HCT116 (cell line): Measurements from ENCODE around the gene KCNK3. TPM values are rescaled to one million over a fixed set of nuclear protein-coding genes. Genes with fewer than 3 reads are reported as not detected.

Experiments
- ATAC-seq: fragments of 200-7000 bp; cut with Tn5 transposase; 2 replicates; pipeline ENCODE4 v1.9.1; 2020; ENCODE audit warnings: mild to moderate bottlenecking, moderate library complexity
- BruUV-seq: library from RNA; stranded (reverse); fragments of 400-500 nt; replicated peaks from 2 replicates; lab custom pipeline; 2021; lab: Mats Ljungman, UMichigan
- CTCF ChIA-PET: fragments of 300-600 bp; sonication (Branson Sonifier 250); formaldehyde crosslinking; loops from one replicate; lab custom pipeline; 2021; ENCODE audit warnings: antibody characterized with exemption; lab: Charles Lee
- POLR2A ChIA-PET: fragments of 300-600, 350-600 bp; sonication (Branson Sonifier 250); formaldehyde crosslinking; loops from one replicate; lab custom pipeline; 2021; ENCODE audit warnings: antibody characterized with exemption; lab: Charles Lee
- RAD21 ChIA-PET, 2 experiments: fragments of 300-600 bp; sonication (Branson Sonifier 250); formaldehyde crosslinking; loops; one replicate each; lab custom pipeline; 2023; ENCODE audit warnings: low total read pairs in 2 of 2; ENCODE audit not compliant: uncharacterized antibody in 2 of 2, unreplicated experiment in 2 of 2, low non-redundant PET in 1 of 2; lab: Charles Lee
- DNase-seq: peaks from one replicate; pipeline ENCODE4 v3.0.0-alpha.2; 2010; ENCODE audit warnings: low read depth, low spot score
- H2AFZ ChIP-seq: fragments of 200-600 bp; shearing (Covaris generic), sonication (generic); 2 replicates; pipeline ENCODE4 v1.6.1; 2017; ENCODE audit warnings: low read depth, mixed run types, mixed read lengths, antibody characterized with exemption, low read length; ENCODE audit not compliant: poor library complexity, severe bottlenecking
- H3K27ac ChIP-seq: 2 replicates; pipeline ENCODE4 v1.5.1; 2012; ENCODE audit warnings: low read depth, low read length
- H3K27me3 ChIP-seq: fragments of 200-600 bp; sonication (generic); 2 replicates; pipeline ENCODE4 v1.6.1; 2016; ENCODE audit warnings: mixed run types, low read length, mixed read lengths; ENCODE audit not compliant: insufficient read depth
- H3K36me3 ChIP-seq, 2 experiments: fragments of 200-500 bp in 1 of 2; fragments of 200-600 bp in 1 of 2; sonication (Bioruptor generic) in 1 of 2; sonication (generic) in 1 of 2; 2 replicates each; pipeline versions ENCODE4 v1.5.1 to v1.6.1; 2014 to 2016; ENCODE audit warnings: low read length in 2 of 2, inconsistent platforms in 1 of 2, mixed read lengths in 1 of 2, mixed run types in 1 of 2; ENCODE audit not compliant: insufficient read depth in 2 of 2, control insufficient read depth in 1 of 2
- H3K4me1 ChIP-seq, 2 experiments: fragments of 200-600 bp in 1 of 2; sonication (generic) in 1 of 2; 2 replicates each; pipeline versions ENCODE4 v1.5.1 to v1.6.1; 2012 to 2017; ENCODE audit warnings: low read length in 2 of 2, inconsistent platforms in 1 of 2, mild to moderate bottlenecking in 1 of 2, mixed read lengths in 1 of 2, mixed run types in 1 of 2, moderate library complexity in 1 of 2; ENCODE audit not compliant: insufficient read depth in 2 of 2, control insufficient read depth in 1 of 2
- H3K4me2 ChIP-seq: fragments of 200-600 bp; sonication (generic); 2 replicates; pipeline ENCODE4 v1.6.1; 2017; ENCODE audit warnings: mixed run types, low read length, mixed read lengths
- H3K4me3 ChIP-seq, 2 experiments: fragments of 200-600 bp in 1 of 2; sonication (generic) in 1 of 2; replicated peaks in 1 of 2; 2 replicates each; pipeline ENCODE4 v1.5.1; 2011 to 2016; ENCODE audit warnings: low read length in 2 of 2, control low read depth in 1 of 2, low read depth in 1 of 2, mild to moderate bottlenecking in 1 of 2, mixed read lengths in 1 of 2, mixed run types in 1 of 2
- H3K79me2 ChIP-seq: fragments of 200-600 bp; sonication (generic); 2 replicates; pipeline ENCODE4 v1.6.1; 2017; ENCODE audit warnings: mild to moderate bottlenecking, mixed run types, low read length, moderate library complexity, mixed read lengths; ENCODE audit not compliant: insufficient read depth
- H3K9ac ChIP-seq: fragments of 200-600 bp; sonication (generic); 2 replicates; pipeline ENCODE4 v1.6.1; 2016; ENCODE audit warnings: low read length, mixed read lengths
- H3K9me2 ChIP-seq: fragments of 200-600 bp; sonication (generic), shearing (Covaris generic); 2 replicates; pipeline ENCODE4 v1.6.1; 2017; ENCODE audit warnings: mixed run types, mild to moderate bottlenecking, moderate library complexity; ENCODE audit not compliant: insufficient read depth
- H3K9me3 ChIP-seq, 2 experiments: fragments of 200-500 bp in 1 of 2; fragments of 200-600 bp in 1 of 2; sonication (Bioruptor generic) in 1 of 2; sonication (generic) in 1 of 2; 2 replicates each; pipeline ENCODE4 v1.6.1; 2014 to 2017; ENCODE audit warnings: low read length in 2 of 2, mixed read lengths in 2 of 2, inconsistent platforms in 1 of 2, low read depth in 1 of 2, mild to moderate bottlenecking in 1 of 2, mixed run types in 1 of 2, moderate library complexity in 1 of 2; ENCODE audit not compliant: control insufficient read depth in 1 of 2, insufficient read depth in 1 of 2
- H4K20me1 ChIP-seq: fragments of 200-600 bp; sonication (generic), shearing (Covaris generic); 2 replicates; pipeline ENCODE4 v1.6.1; 2017; ENCODE audit warnings: mixed run types, mild to moderate bottlenecking, moderate library complexity; ENCODE audit not compliant: insufficient read depth
- CEBPB ChIP-seq: IDR thresholded peaks from 2 replicates; pipeline ENCODE4 v1.6.1; 2012; ENCODE audit warnings: low read depth
- EGR1 ChIP-seq: IDR thresholded peaks from 2 replicates; pipeline ENCODE4 v1.6.1; 2012; ENCODE audit warnings: low read depth
- POLR2A ChIP-seq: IDR thresholded peaks from 2 replicates; pipeline ENCODE4 v1.7.0; 2011; ENCODE audit warnings: borderline replicate concordance; ENCODE audit not compliant: insufficient read depth, insufficient read length; ENCODE audit errors: extremely low read depth
- RAD21 ChIP-seq: IDR thresholded peaks from 2 replicates; pipeline ENCODE4 v1.6.1; 2012; ENCODE audit warnings: low read depth, mild to moderate bottlenecking
- SIN3A ChIP-seq: IDR thresholded peaks from 2 replicates; pipeline ENCODE4 v1.6.1; 2012; ENCODE audit warnings: low read depth
- SP1 ChIP-seq: IDR thresholded peaks from 2 replicates; pipeline ENCODE4 v1.6.1; 2012; ENCODE audit warnings: low read depth
- TCF7L2 ChIP-seq: IDR thresholded peaks from 2 replicates; pipeline ENCODE4 v1.7.0; 2011; ENCODE audit warnings: borderline replicate concordance, inconsistent platforms; ENCODE audit not compliant: insufficient read depth, insufficient read length; ENCODE audit errors: extremely low read depth
- ZFX ChIP-seq: fragments of 450-650 bp; IDR thresholded peaks from 2 replicates; pipeline ENCODE4 v1.6.1; 2017
- ZNF274 ChIP-seq: fragments of 200-500 bp; sonication (Bioruptor generic); IDR thresholded peaks from 2 replicates; pipeline ENCODE4 v1.6.1; 2014; ENCODE audit warnings: mild to moderate bottlenecking, low read depth, low read length, inconsistent platforms
- intact Hi-C: fragments of 100-400 bp; cut with micrococcal nuclease; formaldehyde crosslinking; loops from 2 replicates; pipeline ENCODE4 v1.10.0; 2022
- total RNA-seq: library from RNA; stranded (reverse); gene quantifications from one replicate; pipeline ENCODE4 v1.2.1, GENCODE V29; 2021; ENCODE audit not compliant: unreplicated experiment
- TF ChIP-seq, protein P1 (sequence below), 3 experiments: fragments of 200-600 bp in 1 of 3; sonication (generic) in 1 of 3; IDR thresholded peaks in 2 of 3; conservative IDR thresholded peaks in 1 of 3; 2 replicates each; pipeline ENCODE4 v1.5.1; 2012 to 2017; ENCODE audit warnings: low read depth in 2 of 3, low read length in 2 of 3, antibody characterized with exemption in 1 of 3, borderline replicate concordance in 1 of 3, control low read depth in 1 of 3, mild to moderate bottlenecking in 1 of 3, mixed read lengths in 1 of 3, mixed run types in 1 of 3, moderate library complexity in 1 of 3; ENCODE audit not compliant: insufficient read depth in 1 of 3
- TF ChIP-seq, protein P2 (sequence below): IDR thresholded peaks from 2 replicates; pipeline ENCODE4 v1.6.1; 2012

Gene KCNK3
- total RNA-seq, 1 experiment from 2014 or later, result 0.71 TPM

DNA sequence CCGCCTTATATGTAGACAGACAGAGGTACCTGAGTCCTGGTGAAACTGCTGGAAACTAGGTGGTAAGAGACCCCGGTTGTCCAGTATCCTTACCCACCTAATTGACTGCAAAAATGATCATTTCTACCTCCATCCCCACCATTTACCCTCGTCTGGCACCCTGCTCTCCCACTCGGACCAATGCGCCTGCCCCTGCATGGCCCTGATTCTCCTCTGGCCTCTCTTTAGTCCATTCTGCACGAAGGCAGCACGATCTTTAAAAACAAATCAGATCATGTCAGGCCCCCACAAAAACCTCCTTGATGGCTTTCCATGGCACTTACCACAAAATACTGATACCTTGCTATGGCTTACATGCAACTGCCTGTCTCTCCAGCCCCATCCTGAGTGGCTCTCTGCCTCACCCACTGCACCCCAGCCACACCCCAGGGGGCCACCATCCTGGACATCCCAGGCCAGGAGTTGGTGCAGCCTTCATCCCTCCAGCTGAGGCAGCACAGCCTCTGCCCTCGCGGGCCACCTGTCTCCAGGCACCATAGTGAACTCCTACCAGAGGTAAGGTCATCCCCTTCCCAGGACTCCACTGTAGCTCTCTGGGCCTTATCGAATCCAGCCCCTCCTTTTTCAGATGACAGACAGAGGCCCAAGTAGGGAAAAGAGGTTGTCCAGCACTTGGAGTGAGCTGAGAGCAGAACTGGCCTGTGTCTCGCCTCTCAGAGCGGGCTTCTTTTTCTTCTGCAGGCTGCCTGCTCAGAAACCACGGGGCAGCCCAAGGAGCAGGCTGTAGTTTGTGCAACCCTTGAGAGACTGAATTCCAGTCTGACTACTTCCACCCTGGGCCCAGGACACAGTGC is 39.1 kb upstream of the KCNK3 start:
- Histone ChIP-seq H3K36me3 (no peaks in the 10 kb centered on the region), H3K9me3 (no peaks in the 10 kb centered on the region), H2AFZ (no peak overlapping the region), H3K4me3 (no peak overlapping the region), H4K20me1 (no peaks in the 10 kb centered on the region), H3K4me2 (no peak overlapping the region), H3K27me3 (peaks cover 4% of the 10 kb centered on the region; the same call in 1 of the 2 replicates), H3K4me1 (no peaks in the 10 kb centered on the region), H3K27ac (no peak overlapping the region), H3K9ac (no peak overlapping the region), H3K79me2 (no peaks in the 10 kb centered on the region), H3K9me2 (no peaks in the 10 kb centered on the region)
- POLR2A ChIA-PET, result no interaction called here
- CTCF ChIA-PET, result no interaction called here
- ATAC-seq (no peak), DNase-seq (no peak)
- no TSS peak for BruUV-seq
- intact Hi-C loops, result no loop called here
- no peak for TF ChIP-seq SIN3A
- no peak for TF ChIP-seq SP1
- TF ChIP-seq ZFX, result no peak
- no peak for TF ChIP-seq EGR1
- no peak for TF ChIP-seq ZNF274
- no peak for TF ChIP-seq RAD21
- TF ChIP-seq, protein P1, sequence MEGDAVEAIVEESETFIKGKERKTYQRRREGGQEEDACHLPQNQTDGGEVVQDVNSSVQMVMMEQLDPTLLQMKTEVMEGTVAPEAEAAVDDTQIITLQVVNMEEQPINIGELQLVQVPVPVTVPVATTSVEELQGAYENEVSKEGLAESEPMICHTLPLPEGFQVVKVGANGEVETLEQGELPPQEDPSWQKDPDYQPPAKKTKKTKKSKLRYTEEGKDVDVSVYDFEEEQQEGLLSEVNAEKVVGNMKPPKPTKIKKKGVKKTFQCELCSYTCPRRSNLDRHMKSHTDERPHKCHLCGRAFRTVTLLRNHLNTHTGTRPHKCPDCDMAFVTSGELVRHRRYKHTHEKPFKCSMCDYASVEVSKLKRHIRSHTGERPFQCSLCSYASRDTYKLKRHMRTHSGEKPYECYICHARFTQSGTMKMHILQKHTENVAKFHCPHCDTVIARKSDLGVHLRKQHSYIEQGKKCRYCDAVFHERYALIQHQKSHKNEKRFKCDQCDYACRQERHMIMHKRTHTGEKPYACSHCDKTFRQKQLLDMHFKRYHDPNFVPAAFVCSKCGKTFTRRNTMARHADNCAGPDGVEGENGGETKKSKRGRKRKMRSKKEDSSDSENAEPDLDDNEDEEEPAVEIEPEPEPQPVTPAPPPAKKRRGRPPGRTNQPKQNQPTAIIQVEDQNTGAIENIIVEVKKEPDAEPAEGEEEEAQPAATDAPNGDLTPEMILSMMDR (IDR thresholded peaks at IDR 0.05 in 2 of 3, conservative IDR thresholded peaks at IDR 0.05 in 1 of 3; ENCODE audit: borderline replicate concordance in 1 of 3, insufficient read depth in 1 of 3, low read depth in 2 of 3, low read length in 2 of 3), result no peak
- no peak for TF ChIP-seq CEBPB
- RAD21 ChIA-PET, result no interaction called here

DNA sequence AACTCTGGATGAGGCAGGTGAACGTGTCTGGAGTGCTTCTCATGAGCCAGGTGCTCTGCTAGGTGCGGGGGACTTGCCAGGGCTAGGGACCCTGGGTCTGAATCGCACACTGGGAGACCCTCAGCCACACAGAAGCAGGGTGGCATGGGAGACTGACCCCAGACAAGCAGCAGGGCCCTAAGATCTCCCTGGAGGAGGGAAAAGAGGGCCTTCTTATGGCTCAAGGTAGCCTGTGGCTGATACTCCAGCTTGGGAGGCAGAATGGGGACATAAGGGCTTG is 38.5 kb upstream of the KCNK3 start:
- Histone ChIP-seq H3K27me3 (peaks cover 4% of the 10 kb centered on the region; the same call in 1 of the 2 replicates), H3K4me3 (no peak overlapping the region), H3K79me2 (no peaks in the 10 kb centered on the region), H2AFZ (no peak overlapping the region), H3K4me1 (no peaks in the 10 kb centered on the region), H3K9ac (no peak overlapping the region), H3K27ac (no peak overlapping the region), H3K36me3 (no peaks in the 10 kb centered on the region), H3K4me2 (no peak overlapping the region), H4K20me1 (no peaks in the 10 kb centered on the region), H3K9me3 (no peaks in the 10 kb centered on the region; a peak in 1 of 4 replicates), H3K9me2 (no peaks in the 10 kb centered on the region)
- RAD21 ChIA-PET, result no interaction called here
- ATAC-seq (no peak), DNase-seq (no peak)
- POLR2A ChIA-PET, result no interaction called here
- no TSS peak for BruUV-seq
- CTCF ChIA-PET, result no interaction called here
- intact Hi-C loops, result no loop called here
- TF ChIP-seq, protein P1 (IDR thresholded peaks at IDR 0.05 in 2 of 3, conservative IDR thresholded peaks at IDR 0.05 in 1 of 3; ENCODE audit: borderline replicate concordance in 1 of 3, insufficient read depth in 1 of 3, low read depth in 2 of 3, low read length in 2 of 3), result no peak
- TF ChIP-seq TCF7L2 (no peak), SIN3A (no peak), ZNF274 (no peak), POLR2A (no peak), SP1 (no peak), RAD21 (no peak)
- TF ChIP-seq, protein P2, sequence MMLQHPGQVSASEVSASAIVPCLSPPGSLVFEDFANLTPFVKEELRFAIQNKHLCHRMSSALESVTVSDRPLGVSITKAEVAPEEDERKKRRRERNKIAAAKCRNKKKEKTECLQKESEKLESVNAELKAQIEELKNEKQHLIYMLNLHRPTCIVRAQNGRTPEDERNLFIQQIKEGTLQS, result no peak
